ENCODE measurements around the gene FAM171A1.

FAM171A1 gene

DNA sequence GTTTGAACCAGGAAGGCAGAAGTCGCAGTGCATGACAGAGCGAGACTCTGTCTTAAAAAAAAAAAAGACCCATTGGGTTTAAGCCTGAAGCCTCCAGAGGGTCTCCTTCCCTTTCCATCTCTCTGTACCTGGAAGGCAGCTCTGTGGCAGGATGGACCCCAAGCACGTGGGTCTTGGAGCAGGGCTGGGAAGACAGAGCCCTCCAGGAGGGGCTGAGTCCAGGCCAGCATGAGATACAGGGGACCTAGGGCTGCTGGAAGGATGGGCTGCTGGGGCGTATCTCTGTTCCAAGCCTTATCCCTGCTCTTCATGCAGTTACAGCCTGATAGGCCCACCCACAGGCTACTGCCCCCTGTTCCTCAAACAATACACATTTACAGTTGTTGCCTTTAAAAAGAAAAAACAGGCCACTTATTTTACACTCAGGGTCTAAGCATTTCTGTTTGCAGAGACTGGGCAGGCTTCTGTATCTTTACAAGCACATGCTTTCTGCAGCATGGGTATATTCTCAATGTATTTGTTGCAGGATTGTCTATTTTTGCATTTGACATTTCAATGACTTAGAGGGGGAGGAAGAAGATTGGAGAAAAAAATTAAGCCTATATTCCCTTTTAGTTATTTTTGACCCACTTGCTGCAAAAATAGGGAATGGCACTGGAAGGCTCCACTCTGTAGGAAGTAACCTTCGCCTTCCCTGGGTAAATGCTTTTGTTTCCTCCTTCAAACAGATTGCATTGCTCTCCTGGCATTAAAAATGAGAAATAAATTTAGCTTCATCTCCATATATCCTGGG, 60.1 kb downstream of the FAM171A1 start:
- no peaks in the 10 kb centered on the region for H4K20me1 ChIP-seq (ENCODE audit: insufficient read depth, low read length, poor library complexity, severe bottlenecking)
- TF ChIP-seq, protein P1, sequence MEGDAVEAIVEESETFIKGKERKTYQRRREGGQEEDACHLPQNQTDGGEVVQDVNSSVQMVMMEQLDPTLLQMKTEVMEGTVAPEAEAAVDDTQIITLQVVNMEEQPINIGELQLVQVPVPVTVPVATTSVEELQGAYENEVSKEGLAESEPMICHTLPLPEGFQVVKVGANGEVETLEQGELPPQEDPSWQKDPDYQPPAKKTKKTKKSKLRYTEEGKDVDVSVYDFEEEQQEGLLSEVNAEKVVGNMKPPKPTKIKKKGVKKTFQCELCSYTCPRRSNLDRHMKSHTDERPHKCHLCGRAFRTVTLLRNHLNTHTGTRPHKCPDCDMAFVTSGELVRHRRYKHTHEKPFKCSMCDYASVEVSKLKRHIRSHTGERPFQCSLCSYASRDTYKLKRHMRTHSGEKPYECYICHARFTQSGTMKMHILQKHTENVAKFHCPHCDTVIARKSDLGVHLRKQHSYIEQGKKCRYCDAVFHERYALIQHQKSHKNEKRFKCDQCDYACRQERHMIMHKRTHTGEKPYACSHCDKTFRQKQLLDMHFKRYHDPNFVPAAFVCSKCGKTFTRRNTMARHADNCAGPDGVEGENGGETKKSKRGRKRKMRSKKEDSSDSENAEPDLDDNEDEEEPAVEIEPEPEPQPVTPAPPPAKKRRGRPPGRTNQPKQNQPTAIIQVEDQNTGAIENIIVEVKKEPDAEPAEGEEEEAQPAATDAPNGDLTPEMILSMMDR (conservative IDR thresholded peaks at IDR 0.05; ENCODE audit: low read length), result no peak
- TF ChIP-seq EZH2phosphoT487 (IDR thresholded peaks at IDR 0.05; ENCODE audit: borderline replicate concordance), result no peak
- no peaks in the 10 kb centered on the region for H3K9me3 ChIP-seq (ENCODE audit: insufficient read depth, low read depth, low read length)
- no peaks in the 10 kb centered on the region for H3K4me1 ChIP-seq (ENCODE audit: insufficient read depth, low read length, poor library complexity, severe bottlenecking)
- H3K9ac ChIP-seq (ENCODE audit: low read depth, low read length, poor library complexity, severe bottlenecking), result no peak overlapping the region
- no peaks in the 10 kb centered on the region for H3K79me2 ChIP-seq (ENCODE audit: insufficient read depth, low read length)
- H2AFZ ChIP-seq (ENCODE audit: low read length), result no peak overlapping the region
- H3K4me3 ChIP-seq (ENCODE audit: low read length, poor library complexity, severe bottlenecking), result no peak overlapping the region
- H3K4me2 ChIP-seq (ENCODE audit: low read depth, low read length, poor library complexity, severe bottlenecking), result no peak overlapping the region
- no peaks in the 10 kb centered on the region for H3K36me3 ChIP-seq (ENCODE audit: insufficient read depth, low read length)
- no peaks in the 10 kb centered on the region for H3K27me3 ChIP-seq (ENCODE audit: insufficient read depth, low read length, poor library complexity, severe bottlenecking)
- no peaks in the 10 kb centered on the region for H3K9me2 ChIP-seq (replicated peaks; ENCODE audit: low read depth, low read length)
- no peaks in the 10 kb centered on the region for H3F3A ChIP-seq (ENCODE audit: low read depth)

DNA sequence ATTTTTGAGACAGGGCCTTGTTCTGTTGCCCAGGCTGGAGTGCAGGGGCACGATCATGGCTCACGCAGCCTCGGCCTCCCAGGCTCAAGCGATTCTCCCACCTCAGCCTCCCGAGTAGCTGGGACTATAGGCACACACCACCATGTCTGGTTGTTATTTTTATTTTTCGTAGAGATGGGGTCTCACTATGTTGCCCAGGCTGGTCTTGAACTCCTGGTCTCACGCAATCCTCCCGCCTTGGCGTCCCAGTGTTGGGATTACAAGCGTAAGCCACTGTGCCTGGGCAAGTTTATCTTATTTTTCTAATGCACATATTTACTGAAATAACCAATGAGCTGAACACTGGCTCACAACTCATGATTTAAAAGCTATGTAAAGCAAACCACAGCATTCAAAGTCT, 61.9 kb downstream of the FAM171A1 start:
- Histone ChIP-seq H3K79me2 (ENCODE audit: insufficient read depth, low read length) (no peaks in the 10 kb centered on the region), H3K4me2 (ENCODE audit: low read depth, low read length, poor library complexity, severe bottlenecking) (no peak overlapping the region)

DNA sequence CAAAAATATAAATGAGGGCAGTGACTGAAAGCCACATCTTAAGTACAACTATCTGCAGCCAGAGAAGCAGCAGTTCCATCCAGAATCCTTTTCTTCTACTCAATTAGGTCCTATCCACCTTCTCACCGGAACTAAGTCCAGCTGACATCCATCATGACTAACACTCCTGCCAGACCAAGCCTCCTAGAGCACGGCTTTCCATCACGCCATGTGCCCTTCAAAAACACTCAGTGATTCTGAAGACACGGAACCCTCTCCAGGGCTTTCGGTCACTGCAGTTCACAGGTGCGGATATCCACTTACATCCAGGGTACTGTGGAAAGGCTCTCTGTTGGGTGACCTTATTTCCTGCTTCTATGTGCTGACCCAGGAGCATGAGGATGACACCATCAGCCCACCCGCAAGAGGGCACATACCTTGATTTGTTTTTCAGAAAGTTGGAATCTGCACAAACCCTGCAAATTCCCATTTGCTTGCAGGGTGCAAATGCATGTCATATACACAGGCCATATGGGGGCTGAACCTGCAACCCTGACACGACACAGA, 64.3 kb downstream of the FAM171A1 start:
- Histone ChIP-seq H3K36me3 (ENCODE audit: insufficient read depth, low read length) (no peaks in the 10 kb centered on the region), H4K20me1 (ENCODE audit: insufficient read depth, low read length, poor library complexity, severe bottlenecking) (no peaks in the 10 kb centered on the region)

More for the DNA sequence above, 61.9 kb downstream of the FAM171A1 start:
- Histone ChIP-seq H3K9me2 (replicated peaks; ENCODE audit: low read depth, low read length) (no peaks in the 10 kb centered on the region), H3K4me1 (ENCODE audit: insufficient read depth, low read length, poor library complexity, severe bottlenecking) (no peaks in the 10 kb centered on the region), H3K9me3 (ENCODE audit: insufficient read depth, low read depth, low read length) (no peaks in the 10 kb centered on the region), H3F3A (ENCODE audit: low read depth) (no peaks in the 10 kb centered on the region), H2AFZ (ENCODE audit: low read length) (no peak overlapping the region), H3K9ac (ENCODE audit: low read depth, low read length, poor library complexity, severe bottlenecking) (no peak overlapping the region), H4K20me1 (ENCODE audit: insufficient read depth, low read length, poor library complexity, severe bottlenecking) (no peaks in the 10 kb centered on the region), H3K27me3 (ENCODE audit: insufficient read depth, low read length, poor library complexity, severe bottlenecking) (no peaks in the 10 kb centered on the region), H3K36me3 (ENCODE audit: insufficient read depth, low read length) (no peaks in the 10 kb centered on the region), H3K4me3 (ENCODE audit: low read length, poor library complexity, severe bottlenecking) (no peak overlapping the region)
- TF ChIP-seq, protein P1 (conservative IDR thresholded peaks at IDR 0.05; ENCODE audit: low read length), result no peak
- TF ChIP-seq EZH2phosphoT487 (IDR thresholded peaks at IDR 0.05; ENCODE audit: borderline replicate concordance), result no peak

More for the DNA sequence above, 64.3 kb downstream of the FAM171A1 start:
- Histone ChIP-seq H2AFZ (ENCODE audit: low read length) (no peak overlapping the region), H3K9me3 (ENCODE audit: insufficient read depth, low read depth, low read length) (no peaks in the 10 kb centered on the region), H3K79me2 (ENCODE audit: insufficient read depth, low read length) (no peaks in the 10 kb centered on the region), H3K9me2 (replicated peaks; ENCODE audit: low read depth, low read length) (no peaks in the 10 kb centered on the region), H3K4me3 (ENCODE audit: low read length, poor library complexity, severe bottlenecking) (no peak overlapping the region), H3K4me2 (ENCODE audit: low read depth, low read length, poor library complexity, severe bottlenecking) (no peak overlapping the region), H3K27me3 (ENCODE audit: insufficient read depth, low read length, poor library complexity, severe bottlenecking) (no peaks in the 10 kb centered on the region), H3F3A (ENCODE audit: low read depth) (no peaks in the 10 kb centered on the region), H3K4me1 (ENCODE audit: insufficient read depth, low read length, poor library complexity, severe bottlenecking) (no peaks in the 10 kb centered on the region), H3K9ac (ENCODE audit: low read depth, low read length, poor library complexity, severe bottlenecking) (no peak overlapping the region)
- TF ChIP-seq, protein P1 (conservative IDR thresholded peaks at IDR 0.05; ENCODE audit: low read length), result no peak
- no peak for TF ChIP-seq EZH2phosphoT487 (IDR thresholded peaks at IDR 0.05; ENCODE audit: borderline replicate concordance)
